ENCODE measurements around the gene LAMB1.
"Not testable (repeated sequence)": the region's sequence is repeated elsewhere in the genome, so short reads cannot be mapped to it uniquely, and the experiment has no call there.

The LAMB1 gene

GRCh38 chr7:107943018-107943417 is 59.9 kb downstream of the LAMB1 start:
- no peak for DNase-seq

DNA sequence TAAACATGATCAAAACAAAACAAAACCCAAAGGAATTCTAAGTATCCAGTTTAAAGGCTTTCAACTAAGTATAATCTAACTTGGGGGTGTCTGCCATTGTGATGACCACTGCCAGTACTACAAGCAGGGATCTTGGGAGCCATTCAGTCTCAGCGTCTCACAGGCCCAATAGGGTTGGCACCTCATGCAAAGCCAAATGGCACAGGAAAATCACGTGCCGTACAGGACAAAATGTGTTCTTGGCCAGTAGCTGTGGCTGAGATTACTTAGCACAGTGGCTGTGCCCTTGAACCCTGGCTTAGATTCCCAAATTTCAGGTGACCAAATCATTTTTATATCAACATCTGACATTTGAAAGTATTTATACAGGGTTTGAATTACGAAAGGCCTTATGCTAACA is 62.0 kb downstream of the LAMB1 start:
- no peak for DNase-seq

DNA sequence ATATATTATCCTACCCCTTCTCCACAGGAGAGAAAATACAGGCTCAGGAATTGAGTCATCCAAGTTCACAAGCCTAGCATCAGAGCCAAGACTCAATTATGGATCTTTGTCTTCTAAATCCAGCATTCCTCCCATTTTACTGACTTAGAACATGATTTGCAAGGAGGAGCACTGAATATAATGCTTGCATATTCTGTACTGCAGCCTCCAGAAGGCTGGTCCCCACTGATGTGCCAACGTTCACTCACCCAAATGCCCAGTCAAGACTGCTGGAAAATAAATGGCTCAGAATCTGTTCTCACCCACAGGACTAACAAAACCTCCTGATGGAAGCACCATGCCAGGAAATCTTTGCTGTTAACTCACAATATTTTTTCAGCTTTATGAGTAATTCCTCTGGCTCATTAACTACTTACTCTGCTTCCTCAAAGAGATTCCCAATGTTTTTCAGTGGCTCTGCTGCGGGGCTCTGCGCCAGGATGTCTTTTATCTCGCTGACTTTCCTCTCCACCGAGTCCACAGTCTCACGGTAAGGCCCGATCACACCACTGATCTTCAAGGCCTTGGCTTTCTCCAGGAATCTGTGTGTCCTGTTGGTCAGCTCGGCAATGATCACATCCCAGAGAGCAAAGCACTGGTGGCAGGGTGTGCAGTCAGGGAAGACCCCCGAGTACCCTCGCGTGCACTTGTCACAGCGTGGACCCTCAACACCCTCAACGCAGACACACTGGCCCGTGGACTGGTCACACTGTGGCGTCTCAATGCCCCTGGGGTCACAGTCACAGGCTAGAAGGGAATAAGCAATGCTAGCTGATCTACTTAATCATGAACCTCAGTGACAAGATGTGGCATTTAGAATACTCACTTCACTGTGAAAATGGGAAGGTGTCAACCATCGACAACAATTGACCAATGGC is 63.1 kb downstream of the LAMB1 start:
- peak; percentile 87 for DNase-seq

GRCh38 chr7:107938456-107939250 is 64.3 kb downstream of the LAMB1 start:
- DNase-seq = peak; percentile 49

- no peak for DNase-seq
Observed at GRCh38 chr7:107937531-107937930, 65.4 kb downstream of the LAMB1 start.

DNA sequence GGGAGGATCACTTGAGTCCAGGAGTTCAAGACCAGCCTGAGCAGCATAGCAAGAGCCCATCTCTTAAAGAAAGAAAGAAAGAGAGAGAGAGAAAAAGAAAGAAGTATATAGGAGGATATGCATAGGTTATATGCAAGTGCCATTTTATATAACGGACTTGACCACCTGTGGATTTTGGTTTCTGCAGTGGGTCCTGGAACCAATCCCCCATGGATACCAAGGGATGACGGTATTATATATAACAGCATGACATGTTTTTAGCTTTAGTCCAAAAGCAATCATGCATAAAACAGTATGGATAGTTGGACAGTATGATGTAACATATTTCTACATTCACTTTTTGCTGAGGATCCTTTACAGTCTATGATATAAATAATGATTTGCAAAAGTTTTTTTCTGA is 66.6 kb downstream of the LAMB1 start:
- DNase-seq = no peak

- DNase-seq = peak; percentile 88
Observed at GRCh38 chr7:107934991-107935770, 67.8 kb downstream of the LAMB1 start.

GRCh38 chr7:107933386-107934013 is 69.5 kb downstream of the LAMB1 start:
- no peak for DNase-seq

DNA sequence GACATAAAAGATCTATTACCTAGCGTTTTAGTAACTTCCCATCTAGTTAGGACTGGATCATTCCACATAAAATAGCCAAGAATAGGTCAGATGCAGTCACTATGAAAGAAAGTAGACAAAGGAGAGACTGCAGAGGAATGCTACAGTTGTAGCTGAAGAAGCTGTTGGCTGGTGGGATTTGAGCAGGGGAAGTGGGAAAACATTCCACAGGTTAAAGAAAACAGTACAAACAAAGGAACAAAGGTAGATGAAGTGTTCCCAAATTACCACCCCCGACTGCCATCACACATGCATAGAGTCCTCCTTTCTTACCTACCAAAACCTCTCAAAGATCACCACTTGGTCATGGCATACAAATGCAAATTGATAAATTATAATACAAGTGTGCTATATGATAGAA is 70.2 kb downstream of the LAMB1 start:
- no peak for DNase-seq

DNA sequence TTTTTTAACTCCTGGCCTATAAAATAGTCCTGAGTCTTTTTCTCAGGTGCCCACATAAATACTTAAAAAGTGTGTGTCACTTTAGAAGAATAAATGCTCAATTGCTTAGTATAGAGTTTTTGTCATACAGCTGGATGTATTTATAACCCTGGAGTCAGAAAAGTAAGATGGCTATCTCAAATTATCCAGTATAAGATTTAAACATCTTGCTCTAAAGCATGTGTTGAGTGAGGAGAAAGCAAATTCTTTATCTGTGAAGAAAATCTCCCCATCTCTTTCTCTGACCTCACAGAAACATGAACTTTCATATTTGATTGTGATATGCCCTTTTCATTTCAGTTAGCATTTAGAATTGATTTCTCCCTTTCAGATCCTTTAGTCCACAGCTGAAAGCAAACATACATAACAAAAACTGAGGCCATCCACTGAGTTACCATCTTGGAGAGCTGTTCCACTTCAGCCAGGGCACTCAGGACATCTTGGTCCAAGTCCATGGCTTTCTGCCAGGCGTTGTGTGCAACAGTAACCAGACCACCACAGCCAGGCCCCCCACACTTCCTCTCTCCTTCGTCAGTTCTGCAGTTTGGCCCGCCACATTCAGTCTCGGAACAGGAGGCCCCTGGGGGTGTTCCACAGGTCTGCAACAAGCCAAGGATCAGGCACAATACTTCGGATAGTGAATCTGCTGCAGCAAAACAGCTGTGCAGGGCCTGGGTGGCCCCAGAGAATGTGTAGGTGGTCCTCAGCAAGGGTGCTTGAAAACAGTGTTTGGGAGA is 71.0 kb downstream of the LAMB1 start:
- no peak for DNase-seq

GRCh38 chr7:107926481-107926880 is 76.5 kb downstream of the LAMB1 start:
- no peak for DNase-seq

- DNase-seq = no peak
Observed at GRCh38 chr7:107924841-107925504, 78.0 kb downstream of the LAMB1 start.

DNA sequence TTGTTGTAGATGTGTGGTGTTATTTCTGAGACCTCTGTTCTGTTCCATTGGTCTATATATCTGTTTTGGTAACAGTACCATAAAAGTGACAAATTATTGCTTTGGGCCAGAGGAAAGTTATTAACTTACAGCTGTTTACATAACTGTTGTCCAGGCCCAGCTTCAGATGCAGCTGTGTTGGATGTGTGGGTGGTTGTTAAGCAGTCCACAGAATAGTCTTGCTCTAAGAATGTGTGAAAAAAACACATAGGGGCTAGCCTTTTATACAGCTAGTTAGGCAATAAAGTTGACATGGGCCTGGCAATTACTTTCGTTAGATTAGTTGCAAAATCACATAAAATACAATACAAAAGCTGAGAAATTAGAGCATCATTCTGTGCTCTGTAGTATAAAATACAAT is 80.1 kb downstream of the LAMB1 start:
- DNase-seq = no peak

DNA sequence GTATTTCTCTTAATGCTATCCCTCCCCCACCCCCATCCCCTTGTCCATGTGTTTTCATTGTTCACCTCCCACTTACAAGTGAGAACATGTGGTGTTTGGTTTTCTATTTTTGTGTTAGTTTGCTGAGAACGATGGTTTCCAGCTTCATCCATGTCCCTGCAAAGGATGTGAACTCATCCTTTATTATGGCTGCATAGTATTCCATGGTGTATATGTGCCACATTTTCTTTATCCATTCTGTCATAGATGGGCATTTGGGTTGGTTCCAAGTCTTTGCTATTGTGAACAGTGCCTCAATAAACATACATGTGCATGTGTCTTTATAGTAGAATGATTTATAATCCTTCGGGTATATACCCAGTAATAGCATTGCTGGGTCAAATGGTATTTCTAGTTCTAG is 81.1 kb downstream of the LAMB1 start:
- DNase-seq = not testable (repeated sequence)

DNA sequence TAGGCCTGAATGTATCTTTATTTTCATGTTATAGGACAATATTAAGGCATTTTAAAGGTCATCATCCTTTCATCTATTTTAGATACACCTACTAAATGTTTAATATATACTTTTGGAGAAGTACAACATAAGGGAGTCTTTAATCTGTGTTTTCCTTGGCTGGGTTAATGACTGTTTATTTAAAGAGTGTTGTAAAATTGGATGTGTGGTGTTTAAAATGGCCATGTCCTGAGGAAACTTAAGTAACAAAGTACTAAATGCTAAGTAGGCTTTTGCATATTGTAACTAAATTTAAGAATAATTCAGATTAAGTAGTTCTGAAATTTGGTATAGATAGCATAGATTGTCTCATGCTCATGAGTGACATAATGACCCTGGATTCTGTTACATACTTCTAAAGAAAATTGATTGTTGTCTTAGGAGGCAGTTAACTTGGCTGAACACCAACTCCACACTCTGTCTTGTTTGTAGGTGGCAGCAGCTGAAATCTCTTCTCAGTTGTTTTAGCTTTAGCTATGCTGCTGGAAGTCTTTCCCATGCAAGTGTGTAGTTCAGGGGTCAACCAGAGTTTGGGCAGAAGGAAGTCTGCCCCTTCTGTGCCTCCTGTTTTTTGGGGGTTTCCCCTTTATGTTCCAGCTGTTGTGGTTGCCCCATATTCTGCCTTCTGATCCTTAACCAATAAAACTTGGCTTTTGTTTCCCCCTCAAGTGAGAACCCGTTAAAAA is 82.8 kb downstream of the LAMB1 start:
- no peak for DNase-seq

GRCh38 chr7:107918948-107919347 is 84.0 kb downstream of the LAMB1 start:
- no peak for DNase-seq

GRCh38 chr7:107917763-107918651 is 85.0 kb downstream of the LAMB1 start:
- DNase-seq = no peak

GRCh38 chr7:107915541-107915940 is 87.4 kb downstream of the LAMB1 start:
- DNase-seq = no peak

DNA sequence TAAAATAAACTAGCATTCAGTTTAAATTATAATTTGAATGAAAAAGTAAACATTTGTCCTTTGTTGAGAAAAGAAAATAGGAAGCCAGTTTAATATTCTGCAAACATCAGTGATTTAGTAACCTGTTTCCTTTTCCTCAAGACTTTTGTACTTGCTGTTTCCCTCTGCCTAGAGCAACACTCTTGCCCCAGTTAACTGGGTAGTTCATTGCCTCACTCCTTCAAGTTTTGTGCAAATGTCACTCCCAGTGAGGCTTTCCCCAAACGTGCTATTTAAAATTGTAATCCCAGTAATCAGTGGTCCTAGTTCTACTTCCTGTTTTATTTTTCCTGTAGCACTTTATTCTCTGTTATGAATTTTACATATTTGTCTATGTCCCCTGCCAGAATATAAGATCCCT is 88.1 kb downstream of the LAMB1 start:
- DNase-seq = no peak

GRCh38 chr7:107913851-107914250 is 89.1 kb downstream of the LAMB1 start:
- peak; percentile 47 for DNase-seq
